Ovary (tissue), 9 donors: ENCODE measurements around the gene SLC9A9. TPM values are rescaled to one million over a fixed set of nuclear protein-coding genes. Genes with fewer than 3 reads are reported as not detected.

ENCODE experiments used
- DNase-seq, 5 donors: peaks; one replicate each; pipeline ENCODE4 v3.0.0-alpha.2; 2019 to 2020
- H3K27ac ChIP-seq, 2 donors: fragments of 200-600 bp; one replicate each; pipeline versions ENCODE4 v1.5.1 to v1.8.0; 2019 to 2022
- H3K27me3 ChIP-seq: fragments of 200-600 bp; one replicate; pipeline ENCODE4 v1.8.0; 2022
- H3K36me3 ChIP-seq: fragments of 200-600 bp; sonication (generic); one replicate; pipeline ENCODE4 v1.5.1; 2019
- H3K4me1 ChIP-seq: one replicate; pipeline ENCODE4 v1.8.1; 2013; ENCODE audit warnings: mild to moderate bottlenecking, moderate library complexity; ENCODE audit not compliant: insufficient read depth
- H3K4me3 ChIP-seq: fragments of 200-600 bp; sonication (generic); one replicate; pipeline ENCODE4 v1.5.1; 2017
- H3K9me3 ChIP-seq, 2 donors: fragments of 200-600 bp in 1 of 2; sonication (generic) in 1 of 2; one replicate each; pipeline versions ENCODE4 v1.5.1 to v1.8.1; 2013 to 2019; ENCODE audit warnings: mild to moderate bottlenecking in 1 of 2, moderate library complexity in 1 of 2
- EP300 ChIP-seq: sonication (generic); formaldehyde crosslinking; IDR thresholded peaks from one replicate; pipeline ENCODE4 v1.6.1; 2017; ENCODE audit warnings: antibody characterized with exemption
- POLR2A ChIP-seq: fragments of 450-650 bp; IDR thresholded peaks from one replicate; pipeline ENCODE4 v1.6.1; 2017; ENCODE audit warnings: antibody characterized with exemption, mild to moderate bottlenecking, moderate library complexity
- WGBS, 3 donors: extraction: QIAGEN DNeasy Blood & Tissue Kit in 1 of 3; methylation state at CpG; one replicate each; pipeline versions ENCODE4 v1.1.5 to v1.1.7; 2013 to 2017; 5-methylcytosine and 5-hydroxymethylcytosine counted together
- intact Hi-C, 4 donors: fragments of 100-400 bp; cut with DNase I; formaldehyde crosslinking; loops; one replicate each; pipeline versions ENCODE4 v1.11.0 to v1.15.1; 2022 to 2023
- polyA plus RNA-seq, 2 donors: library from polyadenylated mRNA; stranded (reverse); fragments of 200-250 nt in 1 of 2; fragments of 350-450 nt in 1 of 2; fragmentation: Illumina TruSeq in 1 of 2; extraction: RNeasy Lipid Tissue Mini Kit (QIAGEN cat#74804) in 1 of 2; gene quantifications; one replicate each; pipeline ENCODE4 v1.2.3, GENCODE V29; 2013 to 2014
- total RNA-seq, 7 donors: library from RNA; depleted of rRNA in 2 of 7; stranded (reverse); fragments of >200 nt in 2 of 7; fragmentation: NEBNext Ultra II Directional in 3 of 7; extraction: Animal tissue kit (Norgen Biotek cat#: 25700) in 3 of 7; gene quantifications; one replicate each; pipeline versions ENCODE4 v1.1.0 to v1.2.4, GENCODE V29; 2016 to 2023
- TF ChIP-seq, protein P1 (sequence below), 3 donors: fragments of 450-650 bp in 2 of 3; fragments of 200-600 bp in 1 of 3; IDR thresholded peaks; one replicate each; pipeline versions ENCODE4 v1.5.1 to v1.8.0; 2016 to 2022; ENCODE audit warnings: antibody characterized with exemption in 3 of 3, mild to moderate bottlenecking in 1 of 3
- donor health status: DM: no; HTN: no; CAD: no; lungs with moderate emphysema.
- donor health status: DM: no; HTN: no; CAD: no.
- donor health status: Bipolar disorder and iron deficiency.
- donor health status: DM: yes; HTN: yes; CAD: no.
- donor health status: DM: no; HTN: no; CAD: no.
- donor health status: DM: yes; HTN: yes; CAD: no.

The SLC9A9 gene
- total and polyA plus RNA-seq, 9 donors: 7.0 to 22.7 (median 13.5) TPM

DNA sequence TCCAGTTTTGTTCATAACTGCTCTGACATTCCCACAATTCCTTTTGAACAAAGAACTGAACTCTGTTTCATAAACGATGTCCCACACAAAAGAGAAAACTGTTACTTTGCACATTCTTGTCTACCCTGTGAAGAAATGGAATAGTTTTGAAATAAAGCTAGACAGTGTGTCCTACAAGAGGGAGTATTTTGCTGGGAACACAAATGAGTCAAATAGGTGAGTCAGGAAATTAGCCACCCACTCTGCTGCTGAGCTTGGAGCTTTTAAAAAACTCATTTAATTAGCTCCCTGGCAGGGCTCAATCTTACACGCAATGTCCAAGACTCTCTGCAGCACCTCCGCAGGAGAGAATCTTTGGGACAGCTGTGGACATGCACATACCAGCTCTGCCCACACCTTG lies 193.4 kb downstream of the SLC9A9 start:
- Histone ChIP-seq H3K4me3 (no peak overlapping the region), H3K27me3 (no peaks in the 10 kb centered on the region), H3K36me3 (no peaks in the 10 kb centered on the region), H3K27ac (no peak overlapping the region), H3K4me1 (peaks cover 1% of the 10 kb centered on the region), H3K9me3 (no peaks in the 10 kb centered on the region)
- intact Hi-C loops: no loop called here
- 46 to 75% (median 51%) methylated on average over 3 of the region's 3 CpGs for WGBS, 3 donors
- DNase-seq: no peak
- TF ChIP-seq, protein P1, sequence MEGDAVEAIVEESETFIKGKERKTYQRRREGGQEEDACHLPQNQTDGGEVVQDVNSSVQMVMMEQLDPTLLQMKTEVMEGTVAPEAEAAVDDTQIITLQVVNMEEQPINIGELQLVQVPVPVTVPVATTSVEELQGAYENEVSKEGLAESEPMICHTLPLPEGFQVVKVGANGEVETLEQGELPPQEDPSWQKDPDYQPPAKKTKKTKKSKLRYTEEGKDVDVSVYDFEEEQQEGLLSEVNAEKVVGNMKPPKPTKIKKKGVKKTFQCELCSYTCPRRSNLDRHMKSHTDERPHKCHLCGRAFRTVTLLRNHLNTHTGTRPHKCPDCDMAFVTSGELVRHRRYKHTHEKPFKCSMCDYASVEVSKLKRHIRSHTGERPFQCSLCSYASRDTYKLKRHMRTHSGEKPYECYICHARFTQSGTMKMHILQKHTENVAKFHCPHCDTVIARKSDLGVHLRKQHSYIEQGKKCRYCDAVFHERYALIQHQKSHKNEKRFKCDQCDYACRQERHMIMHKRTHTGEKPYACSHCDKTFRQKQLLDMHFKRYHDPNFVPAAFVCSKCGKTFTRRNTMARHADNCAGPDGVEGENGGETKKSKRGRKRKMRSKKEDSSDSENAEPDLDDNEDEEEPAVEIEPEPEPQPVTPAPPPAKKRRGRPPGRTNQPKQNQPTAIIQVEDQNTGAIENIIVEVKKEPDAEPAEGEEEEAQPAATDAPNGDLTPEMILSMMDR (IDR thresholded peaks at IDR 0.05): no peak
- no peak for TF ChIP-seq EP300
- TF ChIP-seq POLR2A: no peak

DNA sequence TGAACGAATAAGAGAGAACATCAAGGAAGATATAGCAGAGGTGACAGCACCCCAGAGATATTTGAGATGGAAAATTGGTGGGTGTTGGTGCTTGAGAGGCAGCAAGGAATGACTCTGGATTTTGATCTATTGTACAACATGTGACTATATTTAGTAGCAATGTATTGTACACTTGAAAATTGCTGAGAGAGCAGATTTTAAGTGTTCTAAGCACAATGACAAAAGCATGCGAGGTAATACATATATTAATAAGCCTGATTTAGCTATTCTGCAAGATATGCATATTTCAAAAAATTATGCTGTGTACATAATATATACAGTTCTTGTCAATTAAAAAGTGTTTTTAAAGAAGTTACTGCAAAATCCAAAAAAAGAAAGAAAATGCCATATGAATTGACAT lies 194.3 kb downstream of the SLC9A9 start:
- H3K27ac ChIP-seq: no peak overlapping the region
- no peak overlapping the region for H3K4me3 ChIP-seq
- 96% methylated on average over 2 of the region's 2 CpGs for WGBS, 3 donors
- H3K4me1 ChIP-seq: peaks cover 1% of the 10 kb centered on the region
- no peaks in the 10 kb centered on the region for H3K9me3 ChIP-seq
- H3K36me3 ChIP-seq: no peaks in the 10 kb centered on the region
- H3K27me3 ChIP-seq: no peaks in the 10 kb centered on the region
- no peak for DNase-seq
- intact Hi-C loops: no loop called here
- TF ChIP-seq, protein P1 (IDR thresholded peaks at IDR 0.05): no peak
- TF ChIP-seq POLR2A (no peak), EP300 (no peak)

DNA sequence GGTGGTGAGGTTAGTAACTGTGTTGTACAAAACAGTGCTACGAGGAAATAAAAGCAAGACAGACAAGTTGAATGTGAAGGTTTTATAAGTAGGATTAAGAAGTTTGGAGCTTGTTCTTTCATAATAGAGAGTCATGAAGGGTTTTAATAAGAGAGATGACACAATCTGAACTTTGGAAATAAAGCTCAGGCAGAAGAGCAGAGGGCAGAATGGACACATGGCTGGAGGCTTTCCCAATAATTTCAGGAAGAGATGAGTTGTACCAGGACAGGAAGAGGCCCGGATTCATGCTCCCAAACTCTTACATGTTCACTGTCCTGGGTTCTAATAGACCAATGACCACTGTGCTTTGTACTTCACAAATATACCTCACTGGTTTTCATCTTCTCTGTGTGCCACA lies 194.8 kb downstream of the SLC9A9 start:
- no peak for TF ChIP-seq POLR2A
- TF ChIP-seq, protein P1 (IDR thresholded peaks at IDR 0.05): no peak
- WGBS, 3 donors: 87 to 89% (median 88%) methylated on average over 2 of the region's 2 CpGs

DNA sequence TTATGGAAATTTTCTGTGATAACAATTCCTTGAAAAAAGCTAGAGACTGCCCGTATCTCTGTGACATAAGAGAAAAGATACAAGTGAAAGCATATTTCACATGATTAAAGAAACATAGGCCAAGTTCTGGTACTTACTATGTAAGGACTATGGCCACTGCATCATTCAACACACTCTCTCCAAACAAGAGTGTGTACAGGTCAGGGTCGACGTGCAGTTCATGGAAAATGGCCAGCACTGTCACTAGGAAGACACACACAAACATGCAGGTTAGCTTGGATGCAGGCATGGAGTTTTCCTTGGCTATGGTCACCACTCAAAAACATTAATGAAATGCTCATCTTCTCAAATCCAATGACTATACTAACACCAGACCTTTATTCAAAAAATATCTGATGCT lies 196.2 kb downstream of the SLC9A9 start:
- 80 to 83% (median 83%) methylated on average over 3 of the region's 3 CpGs for WGBS, 3 donors
- intact Hi-C loops: no loop called here

More for the DNA sequence above, 194.8 kb downstream of the SLC9A9 start:
- H3K36me3 ChIP-seq: no peaks in the 10 kb centered on the region
- intact Hi-C loops: no loop called here
- no peaks in the 10 kb centered on the region for H3K9me3 ChIP-seq
- no peaks in the 10 kb centered on the region for H3K27me3 ChIP-seq
- no peak overlapping the region for H3K27ac ChIP-seq
- DNase-seq: no peak
- H3K4me1 ChIP-seq: peaks cover 1% of the 10 kb centered on the region
- no peak overlapping the region for H3K4me3 ChIP-seq

DNA sequence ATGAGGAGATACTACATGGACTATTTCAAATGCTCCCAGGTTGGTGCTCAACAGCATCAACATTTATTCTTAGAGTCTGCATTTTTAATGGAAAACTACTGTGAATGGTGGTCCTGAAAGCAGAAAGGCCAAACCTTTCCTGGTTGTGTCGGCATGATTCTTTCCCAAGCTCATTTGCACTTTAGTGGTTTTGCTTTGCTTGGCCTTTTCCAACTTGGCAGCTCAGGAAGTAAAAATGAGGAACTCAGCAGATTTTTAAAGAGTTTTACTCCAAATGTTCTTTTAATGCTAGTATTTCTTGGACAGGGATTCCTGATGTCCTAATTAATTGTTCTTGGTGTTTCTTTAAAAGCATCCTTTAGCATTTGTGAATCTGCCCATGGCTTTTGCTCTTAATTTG lies 197.4 kb downstream of the SLC9A9 start:
- H3K36me3 ChIP-seq: no peaks in the 10 kb centered on the region
- intact Hi-C loops: no loop called here
- H3K4me3 ChIP-seq: no peak overlapping the region
- TF ChIP-seq, protein P1 (IDR thresholded peaks at IDR 0.05): no peak
- no peak for TF ChIP-seq EP300
- no peak for TF ChIP-seq POLR2A
- no peaks in the 10 kb centered on the region for H3K9me3 ChIP-seq
- no peak overlapping the region for H3K27ac ChIP-seq
- peaks cover 1% of the 10 kb centered on the region for H3K4me1 ChIP-seq
- no peaks in the 10 kb centered on the region for H3K27me3 ChIP-seq
- whole genome bisulfite sequencing, 3 donors: 12 to 16% (median 13%) methylated on average over 1 of the region's 1 CpG
- no peak for DNase-seq

More for the DNA sequence above, 196.2 kb downstream of the SLC9A9 start:
- no peak for DNase-seq
- H3K36me3 ChIP-seq: no peaks in the 10 kb centered on the region
- H3K27me3 ChIP-seq: no peaks in the 10 kb centered on the region
- TF ChIP-seq POLR2A: no peak
- no peak overlapping the region for H3K4me3 ChIP-seq
- H3K27ac ChIP-seq: no peak overlapping the region
- H3K9me3 ChIP-seq: no peaks in the 10 kb centered on the region
- peaks cover 1% of the 10 kb centered on the region for H3K4me1 ChIP-seq
